HCT116 (cell line): Measurements from ENCODE around the gene UVRAG. TPM values are rescaled to one million over a fixed set of nuclear protein-coding genes. Genes with fewer than 3 reads are reported as not detected.

ENCODE experiments used
- ATAC-seq: fragments of 200-7000 bp; cut with Tn5 transposase; 2 replicates; pipeline ENCODE4 v1.9.1; 2020; ENCODE audit warnings: mild to moderate bottlenecking, moderate library complexity
- BruUV-seq: library from RNA; stranded (reverse); fragments of 400-500 nt; replicated peaks from 2 replicates; lab custom pipeline; 2021; lab: Mats Ljungman, UMichigan
- CTCF ChIA-PET: fragments of 300-600 bp; sonication (Branson Sonifier 250); formaldehyde crosslinking; loops from one replicate; lab custom pipeline; 2021; ENCODE audit warnings: antibody characterized with exemption; lab: Charles Lee
- POLR2A ChIA-PET: fragments of 300-600, 350-600 bp; sonication (Branson Sonifier 250); formaldehyde crosslinking; loops from one replicate; lab custom pipeline; 2021; ENCODE audit warnings: antibody characterized with exemption; lab: Charles Lee
- RAD21 ChIA-PET, 2 experiments: fragments of 300-600 bp; sonication (Branson Sonifier 250); formaldehyde crosslinking; loops; one replicate each; lab custom pipeline; 2023; ENCODE audit warnings: low total read pairs in 2 of 2; ENCODE audit not compliant: uncharacterized antibody in 2 of 2, unreplicated experiment in 2 of 2, low non-redundant PET in 1 of 2; lab: Charles Lee
- DNase-seq: peaks from one replicate; pipeline ENCODE4 v3.0.0-alpha.2; 2010; ENCODE audit warnings: low read depth, low spot score
- H2AFZ ChIP-seq: fragments of 200-600 bp; shearing (Covaris generic), sonication (generic); 2 replicates; pipeline ENCODE4 v1.6.1; 2017; ENCODE audit warnings: low read depth, mixed run types, mixed read lengths, antibody characterized with exemption, low read length; ENCODE audit not compliant: poor library complexity, severe bottlenecking
- H3K27ac ChIP-seq: 2 replicates; pipeline ENCODE4 v1.5.1; 2012; ENCODE audit warnings: low read depth, low read length
- H3K27me3 ChIP-seq: fragments of 200-600 bp; sonication (generic); 2 replicates; pipeline ENCODE4 v1.6.1; 2016; ENCODE audit warnings: mixed run types, low read length, mixed read lengths; ENCODE audit not compliant: insufficient read depth
- H3K36me3 ChIP-seq, 2 experiments: fragments of 200-500 bp in 1 of 2; fragments of 200-600 bp in 1 of 2; sonication (Bioruptor generic) in 1 of 2; sonication (generic) in 1 of 2; 2 replicates each; pipeline versions ENCODE4 v1.5.1 to v1.6.1; 2014 to 2016; ENCODE audit warnings: low read length in 2 of 2, inconsistent platforms in 1 of 2, mixed read lengths in 1 of 2, mixed run types in 1 of 2; ENCODE audit not compliant: insufficient read depth in 2 of 2, control insufficient read depth in 1 of 2
- H3K4me1 ChIP-seq, 2 experiments: fragments of 200-600 bp in 1 of 2; sonication (generic) in 1 of 2; 2 replicates each; pipeline versions ENCODE4 v1.5.1 to v1.6.1; 2012 to 2017; ENCODE audit warnings: low read length in 2 of 2, inconsistent platforms in 1 of 2, mild to moderate bottlenecking in 1 of 2, mixed read lengths in 1 of 2, mixed run types in 1 of 2, moderate library complexity in 1 of 2; ENCODE audit not compliant: insufficient read depth in 2 of 2, control insufficient read depth in 1 of 2
- H3K4me2 ChIP-seq: fragments of 200-600 bp; sonication (generic); 2 replicates; pipeline ENCODE4 v1.6.1; 2017; ENCODE audit warnings: mixed run types, low read length, mixed read lengths
- H3K4me3 ChIP-seq, 2 experiments: fragments of 200-600 bp in 1 of 2; sonication (generic) in 1 of 2; replicated peaks in 1 of 2; 2 replicates each; pipeline ENCODE4 v1.5.1; 2011 to 2016; ENCODE audit warnings: low read length in 2 of 2, control low read depth in 1 of 2, low read depth in 1 of 2, mild to moderate bottlenecking in 1 of 2, mixed read lengths in 1 of 2, mixed run types in 1 of 2
- H3K79me2 ChIP-seq: fragments of 200-600 bp; sonication (generic); 2 replicates; pipeline ENCODE4 v1.6.1; 2017; ENCODE audit warnings: mild to moderate bottlenecking, mixed run types, low read length, moderate library complexity, mixed read lengths; ENCODE audit not compliant: insufficient read depth
- H3K9ac ChIP-seq: fragments of 200-600 bp; sonication (generic); 2 replicates; pipeline ENCODE4 v1.6.1; 2016; ENCODE audit warnings: low read length, mixed read lengths
- H3K9me2 ChIP-seq: fragments of 200-600 bp; sonication (generic), shearing (Covaris generic); 2 replicates; pipeline ENCODE4 v1.6.1; 2017; ENCODE audit warnings: mixed run types, mild to moderate bottlenecking, moderate library complexity; ENCODE audit not compliant: insufficient read depth
- H3K9me3 ChIP-seq, 2 experiments: fragments of 200-500 bp in 1 of 2; fragments of 200-600 bp in 1 of 2; sonication (Bioruptor generic) in 1 of 2; sonication (generic) in 1 of 2; 2 replicates each; pipeline ENCODE4 v1.6.1; 2014 to 2017; ENCODE audit warnings: low read length in 2 of 2, mixed read lengths in 2 of 2, inconsistent platforms in 1 of 2, low read depth in 1 of 2, mild to moderate bottlenecking in 1 of 2, mixed run types in 1 of 2, moderate library complexity in 1 of 2; ENCODE audit not compliant: control insufficient read depth in 1 of 2, insufficient read depth in 1 of 2
- H4K20me1 ChIP-seq: fragments of 200-600 bp; sonication (generic), shearing (Covaris generic); 2 replicates; pipeline ENCODE4 v1.6.1; 2017; ENCODE audit warnings: mixed run types, mild to moderate bottlenecking, moderate library complexity; ENCODE audit not compliant: insufficient read depth
- ELF1 ChIP-seq: IDR thresholded peaks from 2 replicates; pipeline ENCODE4 v1.6.1; 2012; ENCODE audit warnings: low read depth, borderline replicate concordance
- SP1 ChIP-seq: IDR thresholded peaks from 2 replicates; pipeline ENCODE4 v1.6.1; 2012; ENCODE audit warnings: low read depth
- YY1 ChIP-seq: IDR thresholded peaks from 2 replicates; pipeline ENCODE4 v1.6.1; 2011; ENCODE audit warnings: low read length, low read depth, moderate library complexity, mild to moderate bottlenecking; ENCODE audit not compliant: insufficient replicate concordance; ENCODE audit errors: extremely low read depth
- ZFX ChIP-seq: fragments of 450-650 bp; IDR thresholded peaks from 2 replicates; pipeline ENCODE4 v1.6.1; 2017
- intact Hi-C: fragments of 100-400 bp; cut with micrococcal nuclease; formaldehyde crosslinking; loops from 2 replicates; pipeline ENCODE4 v1.10.0; 2022
- total RNA-seq: library from RNA; stranded (reverse); gene quantifications from one replicate; pipeline ENCODE4 v1.2.1, GENCODE V29; 2021; ENCODE audit not compliant: unreplicated experiment

The UVRAG gene
- total RNA-seq, 1 experiment from 2014 or later: 12.3 TPM

DNA sequence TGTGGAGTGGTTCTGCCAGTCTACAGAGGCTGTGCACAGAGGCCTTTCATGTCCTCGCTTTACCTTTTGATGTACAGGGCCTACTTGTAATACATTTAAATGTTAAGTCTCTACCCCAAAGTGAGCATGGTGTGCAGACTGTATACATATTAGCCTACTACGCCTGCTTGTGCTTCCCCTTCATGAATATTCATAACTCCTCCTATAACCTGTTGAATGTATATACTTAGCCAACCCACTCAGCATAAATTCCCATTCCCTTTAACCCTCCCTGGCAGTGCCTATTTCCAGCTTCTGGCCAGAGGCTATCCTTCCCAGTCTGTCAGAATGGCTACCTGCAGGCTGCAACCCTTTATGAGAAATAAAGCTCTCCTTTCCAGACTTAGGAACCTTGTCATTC lies 275.2 kb downstream of the UVRAG start:
- ChIA-PET CTCF (no interaction called here), POLR2A (no interaction called here), RAD21 (no interaction called here)
- Histone ChIP-seq H3K27ac (no peak overlapping the region), H4K20me1 (no peaks in the 10 kb centered on the region), H3K9ac (no peak overlapping the region), H3K36me3 (no peaks in the 10 kb centered on the region), H3K9me3 (no peaks in the 10 kb centered on the region), H3K79me2 (no peaks in the 10 kb centered on the region), H3K4me2 (no peak overlapping the region), H3K27me3 (no peaks in the 10 kb centered on the region), H3K4me3 (no peak overlapping the region), H2AFZ (no peak overlapping the region), H3K9me2 (no peaks in the 10 kb centered on the region), H3K4me1 (no peaks in the 10 kb centered on the region)
- no peak for TF ChIP-seq YY1
- DNase-seq: no peak
- no TSS peak for BruUV-seq
- ATAC-seq: no peak
- intact Hi-C loops: no loop called here

DNA sequence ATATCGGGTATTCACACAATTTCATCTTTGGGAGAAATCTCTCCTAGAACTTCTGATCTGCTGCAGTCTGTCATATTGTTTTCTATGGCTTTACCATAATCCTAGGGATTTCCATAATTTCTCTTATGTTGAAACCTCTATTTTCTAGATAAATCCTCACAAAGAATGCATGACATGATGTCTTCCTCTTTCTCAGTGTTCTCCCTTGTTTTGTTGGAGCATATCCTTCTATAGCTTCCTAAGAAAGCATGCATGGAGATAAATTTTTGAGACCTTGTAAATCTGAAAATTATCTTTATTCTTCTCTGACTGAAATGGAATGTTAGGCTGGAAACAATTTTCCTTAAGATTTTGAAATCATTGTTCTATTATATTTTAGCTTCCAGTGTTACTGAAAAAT lies 275.8 kb downstream of the UVRAG start:
- RAD21 ChIA-PET: no interaction called here
- H3K9ac ChIP-seq: no peak overlapping the region
- no peaks in the 10 kb centered on the region for H3K9me3 ChIP-seq
- no peaks in the 10 kb centered on the region for H4K20me1 ChIP-seq
- no peak overlapping the region for H3K27ac ChIP-seq
- H3K27me3 ChIP-seq: no peaks in the 10 kb centered on the region
- no peak for ATAC-seq
- H3K36me3 ChIP-seq: no peaks in the 10 kb centered on the region
- intact Hi-C loops: no loop called here
- no peak overlapping the region for H2AFZ ChIP-seq
- no peaks in the 10 kb centered on the region for H3K4me1 ChIP-seq
- POLR2A ChIA-PET: no interaction called here
- H3K79me2 ChIP-seq: no peaks in the 10 kb centered on the region
- no peaks in the 10 kb centered on the region for H3K9me2 ChIP-seq
- no TSS peak for BruUV-seq
- no peak for DNase-seq
- H3K4me2 ChIP-seq: no peak overlapping the region
- CTCF ChIA-PET: no interaction called here
- no peak overlapping the region for H3K4me3 ChIP-seq
- TF ChIP-seq ZFX: no peak

DNA sequence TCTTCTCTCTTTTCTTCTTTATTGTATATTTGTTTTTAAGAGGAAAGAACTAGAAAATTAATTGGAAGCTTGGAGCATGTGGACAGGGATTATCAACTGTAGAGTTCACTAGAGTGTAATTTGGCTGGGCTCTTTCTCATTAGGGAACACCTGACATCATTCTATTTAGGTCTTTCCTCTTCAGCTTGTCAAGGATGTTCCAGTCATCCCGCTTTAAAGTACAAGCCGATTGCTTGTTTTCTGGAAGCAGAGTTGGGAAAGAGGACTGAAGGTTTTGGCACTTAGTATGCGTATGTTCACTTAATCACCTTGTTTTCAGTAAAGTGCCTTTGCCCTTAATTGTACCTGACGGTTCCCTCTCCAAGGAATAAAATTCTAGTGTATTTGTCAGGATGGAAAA lies 279.7 kb downstream of the UVRAG start:
- Histone ChIP-seq H3K79me2 (no peaks in the 10 kb centered on the region), H3K9ac (no peak overlapping the region), H3K27me3 (no peaks in the 10 kb centered on the region), H3K27ac (no peak overlapping the region), H3K4me2 (no peak overlapping the region), H3K4me1 (no peaks in the 10 kb centered on the region), H4K20me1 (no peaks in the 10 kb centered on the region), H3K36me3 (no peaks in the 10 kb centered on the region), H2AFZ (no peak overlapping the region), H3K9me2 (no peaks in the 10 kb centered on the region), H3K4me3 (no peak overlapping the region), H3K9me3 (no peaks in the 10 kb centered on the region)
- POLR2A ChIA-PET: no interaction called here
- RAD21 ChIA-PET: no interaction called here
- ATAC-seq (no peak), DNase-seq (no peak)
- CTCF ChIA-PET: no interaction called here
- intact Hi-C loops: no loop called here
- TF ChIP-seq ELF1 (no peak), SP1 (no peak)
- BruUV-seq: no TSS peak
